Measurements from ENCODE around the gene PODNL1.
A peak's percentile ranks its signal among the peaks of the same experiment; 100 is the strongest.

The PODNL1 gene

GRCh38 chr19:13887018-13887436 lies 51.2 kb downstream of the PODNL1 start:
- no peak for DNase-seq (ENCODE audit: low read depth)
- TF ChIP-seq CTCF (IDR thresholded peaks at IDR 0.05; ENCODE audit: control insufficient read depth, insufficient read depth, low read depth, low read length, missing control alignments): no peak
- no peak overlapping the region for H3K4me3 ChIP-seq (ENCODE audit: control insufficient read depth, low read depth, low read length)

- TF ChIP-seq CTCF (IDR thresholded peaks at IDR 0.05; ENCODE audit: control insufficient read depth, insufficient read depth, low read depth, low read length, missing control alignments): no peak
- DNase-seq (ENCODE audit: low read depth): no peak
These were observed 52.3 kb downstream of the PODNL1 start for GRCh38 chr19:13885826-13886365.

GRCh38 chr19:13884726-13885591 lies 53.3 kb downstream of the PODNL1 start:
- no peak for DNase-seq (ENCODE audit: low read depth)
- no peak overlapping the region for H3K4me3 ChIP-seq (ENCODE audit: control insufficient read depth, low read depth, low read length)
- no peak for TF ChIP-seq CTCF (IDR thresholded peaks at IDR 0.05; ENCODE audit: control insufficient read depth, insufficient read depth, low read depth, low read length, missing control alignments)

More at GRCh38 chr19:13885826-13886365, 52.3 kb downstream of the PODNL1 start:
- no peak overlapping the region for H3K4me3 ChIP-seq (ENCODE audit: control insufficient read depth, low read depth, low read length)

GRCh38 chr19:13883516-13884064 lies 54.6 kb downstream of the PODNL1 start:
- no peak for DNase-seq (ENCODE audit: low read depth)
- H3K4me3 ChIP-seq (ENCODE audit: control insufficient read depth, low read depth, low read length): no peak overlapping the region
- peak; percentile 34 for TF ChIP-seq CTCF (IDR thresholded peaks at IDR 0.05; ENCODE audit: control insufficient read depth, insufficient read depth, low read depth, low read length, missing control alignments)

- no peak overlapping the region for H3K4me3 ChIP-seq (ENCODE audit: control insufficient read depth, low read depth, low read length)
- no peak for TF ChIP-seq CTCF (IDR thresholded peaks at IDR 0.05; ENCODE audit: control insufficient read depth, insufficient read depth, low read depth, low read length, missing control alignments)
- DNase-seq (ENCODE audit: low read depth): no peak
These were observed 55.4 kb downstream of the PODNL1 start for GRCh38 chr19:13882836-13883235.

GRCh38 chr19:13882419-13882795 lies 55.8 kb downstream of the PODNL1 start:
- DNase-seq (ENCODE audit: low read depth): no peak
- TF ChIP-seq CTCF (IDR thresholded peaks at IDR 0.05; ENCODE audit: control insufficient read depth, insufficient read depth, low read depth, low read length, missing control alignments): no peak
- no peak overlapping the region for H3K4me3 ChIP-seq (ENCODE audit: control insufficient read depth, low read depth, low read length)

Measured in AG09309 (cell line).